ENCODE data around the gene PML.

Gene PML

GRCh38 chr15:74046275-74046674, 51.8 kb downstream of the PML start:
- TF ChIP-seq EGR1 (IDR thresholded peaks at IDR 0.05) = no peak
- TF ChIP-seq YY1 (IDR thresholded peaks at IDR 0.05; ENCODE audit: low read depth) = no peak
- no peak for TF ChIP-seq NFIC (IDR thresholded peaks at IDR 0.05)
- TF ChIP-seq USF1 (IDR thresholded peaks at IDR 0.05) = no peak
- no peak for TF ChIP-seq REST (IDR thresholded peaks at IDR 0.05; ENCODE audit: low read depth)
- no peak for TF ChIP-seq CREB1 (IDR thresholded peaks at IDR 0.05; ENCODE audit: low read depth)
- no peak for TF ChIP-seq TAF1 (IDR thresholded peaks at IDR 0.05; ENCODE audit: low read depth)
- no peak for TF ChIP-seq MAX (IDR thresholded peaks at IDR 0.05)
- no peak for TF ChIP-seq ZBTB7A (IDR thresholded peaks at IDR 0.05; ENCODE audit: low read depth)
- no peak for TF ChIP-seq TEAD4 (IDR thresholded peaks at IDR 0.05)
- TF ChIP-seq RAD21 (IDR thresholded peaks at IDR 0.05; ENCODE audit: low read depth) = no peak

GRCh38 chr15:74050127-74050526, 55.6 kb downstream of the PML start:
- TF ChIP-seq ZBTB7A (IDR thresholded peaks at IDR 0.05; ENCODE audit: low read depth) = no peak
- TF ChIP-seq EP300 (IDR thresholded peaks at IDR 0.05; ENCODE audit: borderline replicate concordance) = no peak
- no peak for TF ChIP-seq NFIC (IDR thresholded peaks at IDR 0.05)
- no peak for TF ChIP-seq YY1 (IDR thresholded peaks at IDR 0.05; ENCODE audit: low read depth)
- no peak for TF ChIP-seq RAD21 (IDR thresholded peaks at IDR 0.05; ENCODE audit: low read depth)
- TF ChIP-seq MAX (IDR thresholded peaks at IDR 0.05) = no peak
- no peak for TF ChIP-seq CEBPB (IDR thresholded peaks at IDR 0.05)
- TF ChIP-seq FOXM1 (IDR thresholded peaks at IDR 0.05; ENCODE audit: borderline replicate concordance, low read depth) = no peak
- TF ChIP-seq CREB1 (IDR thresholded peaks at IDR 0.05; ENCODE audit: low read depth) = no peak

- no peak for TF ChIP-seq TCF12 (IDR thresholded peaks at IDR 0.05; ENCODE audit: low read depth)
- TF ChIP-seq RAD21 (IDR thresholded peaks at IDR 0.05; ENCODE audit: low read depth) = no peak
- TF ChIP-seq USF1 (IDR thresholded peaks at IDR 0.05) = no peak
- TF ChIP-seq CREB1 (IDR thresholded peaks at IDR 0.05; ENCODE audit: low read depth) = no peak
- TF ChIP-seq TEAD4 (IDR thresholded peaks at IDR 0.05) = no peak
- no peak for TF ChIP-seq NFIC (IDR thresholded peaks at IDR 0.05)
- no peak for TF ChIP-seq CEBPB (IDR thresholded peaks at IDR 0.05)
- no peak for TF ChIP-seq FOXM1 (IDR thresholded peaks at IDR 0.05; ENCODE audit: borderline replicate concordance, low read depth)
- TF ChIP-seq TAF1 (IDR thresholded peaks at IDR 0.05; ENCODE audit: low read depth) = no peak
- no peak for TF ChIP-seq REST (IDR thresholded peaks at IDR 0.05; ENCODE audit: low read depth)
- TF ChIP-seq YY1 (IDR thresholded peaks at IDR 0.05; ENCODE audit: low read depth) = no peak
- TF ChIP-seq ZBTB7A (IDR thresholded peaks at IDR 0.05; ENCODE audit: low read depth) = no peak
- no peak for TF ChIP-seq MAX (IDR thresholded peaks at IDR 0.05)
- no peak for TF ChIP-seq EP300 (IDR thresholded peaks at IDR 0.05; ENCODE audit: borderline replicate concordance)
- TF ChIP-seq EGR1 (IDR thresholded peaks at IDR 0.05) = no peak
Measured at GRCh38 chr15:74050556-74051234, 56.2 kb downstream of the PML start.

- TF ChIP-seq CREB1 (IDR thresholded peaks at IDR 0.05; ENCODE audit: low read depth) (no peak), USF1 (IDR thresholded peaks at IDR 0.05) (no peak), REST (IDR thresholded peaks at IDR 0.05; ENCODE audit: low read depth) (no peak), ZBTB7A (IDR thresholded peaks at IDR 0.05; ENCODE audit: low read depth) (no peak), TAF1 (IDR thresholded peaks at IDR 0.05; ENCODE audit: low read depth) (no peak), TCF12 (IDR thresholded peaks at IDR 0.05; ENCODE audit: low read depth) (no peak), RAD21 (IDR thresholded peaks at IDR 0.05; ENCODE audit: low read depth) (no peak), YY1 (IDR thresholded peaks at IDR 0.05; ENCODE audit: low read depth) (no peak), EGR1 (IDR thresholded peaks at IDR 0.05) (no peak), FOXM1 (IDR thresholded peaks at IDR 0.05; ENCODE audit: borderline replicate concordance, low read depth) (no peak), CEBPB (IDR thresholded peaks at IDR 0.05) (no peak), NFIC (IDR thresholded peaks at IDR 0.05) (no peak), EP300 (IDR thresholded peaks at IDR 0.05; ENCODE audit: borderline replicate concordance) (no peak), TEAD4 (IDR thresholded peaks at IDR 0.05) (no peak), MAX (IDR thresholded peaks at IDR 0.05) (no peak)
Measured at GRCh38 chr15:74053517-74053916, 59.0 kb downstream of the PML start.
